ENCODE data around the gene SIN3A.

Gene SIN3A

GRCh38 chr15:75380773-75381172, 70.7 kb downstream of the SIN3A start:
- H3K9me3 Mint-ChIP-seq: no peaks in the 10 kb centered on the region
- ATAC-seq (ENCODE audit: low read depth) (peak; percentile 82), DNase-seq (ENCODE audit: low spot score in 2 of 2) (no peak)
- H3K36me3 Mint-ChIP-seq: peaks cover 19% of the 10 kb centered on the region
- H3K27ac Mint-ChIP-seq: peak overlapping the region; percentile 37
- no peaks in the 10 kb centered on the region for H3K27me3 Mint-ChIP-seq
- H3K4me1 Mint-ChIP-seq: peaks cover 21% of the 10 kb centered on the region
- H3K4me3 Mint-ChIP-seq: no peak overlapping the region

GRCh38 chr15:75371901-75372688, 79.4 kb downstream of the SIN3A start:
- H3K36me3 Mint-ChIP-seq: peaks cover 26% of the 10 kb centered on the region
- no peak for DNase-seq (ENCODE audit: low spot score in 2 of 2)
- no peak overlapping the region for H3K27ac Mint-ChIP-seq
- no peak overlapping the region for H3K4me3 Mint-ChIP-seq
- peaks cover 16% of the 10 kb centered on the region for H3K4me1 Mint-ChIP-seq
- H3K9me3 Mint-ChIP-seq: no peaks in the 10 kb centered on the region
- no peak for ATAC-seq (ENCODE audit: low read depth)
- no peaks in the 10 kb centered on the region for H3K27me3 Mint-ChIP-seq

GRCh38 chr15:75371486-75371885, 80.0 kb downstream of the SIN3A start:
- no peaks in the 10 kb centered on the region for H3K27me3 Mint-ChIP-seq
- ATAC-seq (ENCODE audit: low read depth): no peak
- no peak for DNase-seq (ENCODE audit: low spot score in 2 of 2)
- peaks cover 24% of the 10 kb centered on the region for H3K36me3 Mint-ChIP-seq
- no peaks in the 10 kb centered on the region for H3K9me3 Mint-ChIP-seq
- H3K4me3 Mint-ChIP-seq: no peak overlapping the region
- no peak overlapping the region for H3K27ac Mint-ChIP-seq
- peaks cover 16% of the 10 kb centered on the region for H3K4me1 Mint-ChIP-seq

GRCh38 chr15:75369897-75370581, 81.5 kb downstream of the SIN3A start:
- ATAC-seq (ENCODE audit: low read depth) (no peak), DNase-seq (ENCODE audit: low spot score in 2 of 2) (no peak)
- Mint-ChIP-seq H3K36me3 (peaks cover 14% of the 10 kb centered on the region), H3K4me1 (peaks cover 16% of the 10 kb centered on the region), H3K27me3 (no peaks in the 10 kb centered on the region), H3K9me3 (no peaks in the 10 kb centered on the region), H3K4me3 (peak overlapping the region; percentile 62), H3K27ac (peak overlapping the region; percentile 96)

- DNase-seq (ENCODE audit: low spot score in 2 of 2): no peak
- no peaks in the 10 kb centered on the region for H3K27me3 Mint-ChIP-seq
These were observed 82.7 kb downstream of the SIN3A start for GRCh38 chr15:75368689-75369239.

GRCh38 chr15:75367913-75368688, 83.4 kb downstream of the SIN3A start, which contains the start of gene MAN2C1:
Gene MAN2C1, minus strand, starts transcription at chr15:75368607. Its CDS starts 24 bp downstream, at chr15:75368583.
- Mint-ChIP-seq H3K4me1 (peaks cover 11% of the 10 kb centered on the region), H3K4me3 (peak within 1 kb of the TSS; percentile 89), H3K27ac (peak within 1 kb of the TSS; percentile 96), H3K9me3 (no peaks in the 10 kb centered on the region), H3K36me3 (peaks cover 6% of the 10 kb centered on the region), H3K27me3 (no peaks in the 10 kb centered on the region)
- DNase-seq (ENCODE audit: low spot score in 2 of 2): peak; percentile 92 to 93
- ATAC-seq (ENCODE audit: low read depth): peak; percentile 90

More at GRCh38 chr15:75368689-75369239, 82.7 kb downstream of the SIN3A start:
- H3K27ac Mint-ChIP-seq: peak overlapping the region; percentile 96
- peaks cover 11% of the 10 kb centered on the region for H3K4me1 Mint-ChIP-seq
- peak overlapping the region; percentile 89 for H3K4me3 Mint-ChIP-seq
- no peak for ATAC-seq (ENCODE audit: low read depth)
- peaks cover 6% of the 10 kb centered on the region for H3K36me3 Mint-ChIP-seq
- no peaks in the 10 kb centered on the region for H3K9me3 Mint-ChIP-seq

GRCh38 chr15:75367406-75367912, 84.0 kb downstream of the SIN3A start:
- ATAC-seq (ENCODE audit: low read depth) (no peak), DNase-seq (ENCODE audit: low spot score in 2 of 2) (no peak)
- H3K27me3 Mint-ChIP-seq: no peaks in the 10 kb centered on the region
- peaks cover 11% of the 10 kb centered on the region for H3K4me1 Mint-ChIP-seq
- peaks cover 3% of the 10 kb centered on the region for H3K36me3 Mint-ChIP-seq
- H3K27ac Mint-ChIP-seq: peak overlapping the region; percentile 96
- H3K9me3 Mint-ChIP-seq: no peaks in the 10 kb centered on the region
- peak overlapping the region; percentile 89 for H3K4me3 Mint-ChIP-seq

- H3K4me3 Mint-ChIP-seq: no peak overlapping the region
- H3K27ac Mint-ChIP-seq: peak overlapping the region; percentile 96
- peaks cover 11% of the 10 kb centered on the region for H3K4me1 Mint-ChIP-seq
- no peaks in the 10 kb centered on the region for H3K9me3 Mint-ChIP-seq
- no peak for DNase-seq (ENCODE audit: low spot score in 2 of 2)
- no peaks in the 10 kb centered on the region for H3K27me3 Mint-ChIP-seq
- no peak for ATAC-seq (ENCODE audit: low read depth)
- peaks cover 3% of the 10 kb centered on the region for H3K36me3 Mint-ChIP-seq
These were observed 84.5 kb downstream of the SIN3A start for GRCh38 chr15:75367006-75367405.

- DNase-seq (ENCODE audit: low spot score in 2 of 2) (no peak), ATAC-seq (ENCODE audit: low read depth) (no peak)
- Mint-ChIP-seq H3K27me3 (no peaks in the 10 kb centered on the region), H3K36me3 (no peaks in the 10 kb centered on the region), H3K4me1 (peaks cover 11% of the 10 kb centered on the region), H3K27ac (no peak overlapping the region), H3K4me3 (peak overlapping the region; percentile 11), H3K9me3 (no peaks in the 10 kb centered on the region)
These were observed 85.3 kb downstream of the SIN3A start for GRCh38 chr15:75366163-75366562.

- no peak overlapping the region for H3K27ac Mint-ChIP-seq
- H3K27me3 Mint-ChIP-seq: no peaks in the 10 kb centered on the region
- H3K9me3 Mint-ChIP-seq: no peaks in the 10 kb centered on the region
These were observed 86.6 kb downstream of the SIN3A start for GRCh38 chr15:75364881-75365280.

GRCh38 chr15:75363786-75364185, 87.7 kb downstream of the SIN3A start:
- ATAC-seq (ENCODE audit: low read depth) (no peak), DNase-seq (ENCODE audit: low spot score in 2 of 2) (no peak)
- Mint-ChIP-seq H3K27ac (no peak overlapping the region), H3K4me3 (no peak overlapping the region), H3K9me3 (no peaks in the 10 kb centered on the region), H3K4me1 (peaks cover 5% of the 10 kb centered on the region), H3K27me3 (no peaks in the 10 kb centered on the region), H3K36me3 (peaks cover 7% of the 10 kb centered on the region)

More at GRCh38 chr15:75364881-75365280, 86.6 kb downstream of the SIN3A start:
- H3K4me3 Mint-ChIP-seq: no peak overlapping the region
- DNase-seq (ENCODE audit: low spot score in 2 of 2) (no peak), ATAC-seq (ENCODE audit: low read depth) (no peak)
- H3K36me3 Mint-ChIP-seq: peaks cover 5% of the 10 kb centered on the region
- H3K4me1 Mint-ChIP-seq: peaks cover 11% of the 10 kb centered on the region

GRCh38 chr15:75362642-75363249, 88.7 kb downstream of the SIN3A start:
- Mint-ChIP-seq H3K27ac (no peak overlapping the region), H3K4me1 (peaks cover 3% of the 10 kb centered on the region), H3K27me3 (no peaks in the 10 kb centered on the region), H3K9me3 (no peaks in the 10 kb centered on the region), H3K4me3 (no peak overlapping the region), H3K36me3 (peaks cover 9% of the 10 kb centered on the region)
- DNase-seq (ENCODE audit: low spot score in 2 of 2) (no peak), ATAC-seq (ENCODE audit: low read depth) (no peak)

GRCh38 chr15:75361989-75362641, 89.4 kb downstream of the SIN3A start:
- no peaks in the 10 kb centered on the region for H3K4me1 Mint-ChIP-seq
- H3K36me3 Mint-ChIP-seq: peaks cover 9% of the 10 kb centered on the region
- DNase-seq (ENCODE audit: low spot score in 2 of 2) (no peak), ATAC-seq (ENCODE audit: low read depth) (no peak)
- H3K4me3 Mint-ChIP-seq: no peak overlapping the region
- H3K27me3 Mint-ChIP-seq: no peaks in the 10 kb centered on the region
- no peaks in the 10 kb centered on the region for H3K9me3 Mint-ChIP-seq
- no peak overlapping the region for H3K27ac Mint-ChIP-seq

Measured in memory B cell (primary cell).